ENCODE measurements around the gene FGD6. TPM values are rescaled to one million over a fixed set of nuclear protein-coding genes. Genes with fewer than 3 reads are reported as not detected.

The FGD6 gene
- total and polyA plus RNA-seq, 2 experiments from 2014 or later = 10.4 to 17.2 TPM

DNA sequence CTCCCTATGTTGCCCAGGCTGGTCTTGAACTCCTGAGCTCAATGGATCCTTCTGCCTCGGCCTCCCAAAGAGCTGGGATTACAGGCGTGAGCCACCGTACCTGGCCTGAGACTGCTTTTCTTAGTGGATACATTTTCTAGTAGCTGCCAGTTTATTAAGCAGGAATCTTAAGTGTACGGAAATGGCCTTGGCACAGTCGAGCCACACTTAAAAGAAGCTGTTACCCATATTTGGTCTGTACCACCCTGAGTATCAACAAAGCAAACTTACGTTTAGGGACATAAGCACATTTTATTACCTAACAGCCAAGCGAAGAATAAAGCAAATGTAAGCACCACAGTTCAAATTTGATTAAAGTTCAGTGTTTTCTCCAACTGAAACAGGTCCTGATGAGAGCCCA lies 93.2 kb downstream of the FGD6 start:
- H3K27ac ChIP-seq = no peak overlapping the region

DNA sequence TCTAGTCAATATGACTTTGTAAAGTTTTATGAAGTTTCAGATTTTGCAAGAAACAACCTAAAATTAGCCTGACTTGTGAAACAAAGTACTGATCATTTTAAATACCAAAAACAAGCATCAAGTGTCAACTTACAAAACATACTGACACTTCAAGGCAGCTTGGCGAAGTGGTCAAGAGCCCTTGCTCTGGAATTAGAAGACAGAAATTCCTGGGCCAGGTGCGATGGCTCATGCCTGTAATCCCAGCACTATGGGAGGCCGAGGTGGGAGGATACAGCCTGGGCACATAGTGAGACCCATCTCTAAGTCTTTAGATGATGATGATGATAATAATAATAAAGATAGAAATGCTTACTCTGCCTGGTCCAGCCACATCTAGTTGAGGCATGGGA lies 98.5 kb downstream of the FGD6 start:
- Histone ChIP-seq H3K27ac (no peak overlapping the region), H3K9me2 (replicated peaks; ENCODE audit: insufficient read depth) (no peaks in the 10 kb centered on the region), H3K79me2 (no peaks in the 10 kb centered on the region), H2AFZ (no peak overlapping the region), H3K9me3 (ENCODE audit: low read depth) (no peaks in the 10 kb centered on the region), H3K4me2 (no peak overlapping the region), H3K4me3 (no peak overlapping the region), H3K27me3 (no peaks in the 10 kb centered on the region), H4K20me1 (ENCODE audit: insufficient read depth, poor library complexity, severe bottlenecking) (no peaks in the 10 kb centered on the region), H3K36me3 (replicated peaks; ENCODE audit: insufficient read depth, low read depth) (no peaks in the 10 kb centered on the region), H3K4me1 (ENCODE audit: insufficient read depth) (no peaks in the 10 kb centered on the region)
- WGBS (ENCODE audit: low lambda C conversion rate, missing lambda C conversion rate) = 71% methylated on average over 3 of the region's 3 CpGs
- TF ChIP-seq EZH2phosphoT487 (IDR thresholded peaks at IDR 0.05; ENCODE audit: low read depth, severe bottlenecking, unreplicated experiment) (no peak), EZH2 (IDR thresholded peaks at IDR 0.05; ENCODE audit: borderline replicate concordance) (no peak)
- TF ChIP-seq, protein P1, sequence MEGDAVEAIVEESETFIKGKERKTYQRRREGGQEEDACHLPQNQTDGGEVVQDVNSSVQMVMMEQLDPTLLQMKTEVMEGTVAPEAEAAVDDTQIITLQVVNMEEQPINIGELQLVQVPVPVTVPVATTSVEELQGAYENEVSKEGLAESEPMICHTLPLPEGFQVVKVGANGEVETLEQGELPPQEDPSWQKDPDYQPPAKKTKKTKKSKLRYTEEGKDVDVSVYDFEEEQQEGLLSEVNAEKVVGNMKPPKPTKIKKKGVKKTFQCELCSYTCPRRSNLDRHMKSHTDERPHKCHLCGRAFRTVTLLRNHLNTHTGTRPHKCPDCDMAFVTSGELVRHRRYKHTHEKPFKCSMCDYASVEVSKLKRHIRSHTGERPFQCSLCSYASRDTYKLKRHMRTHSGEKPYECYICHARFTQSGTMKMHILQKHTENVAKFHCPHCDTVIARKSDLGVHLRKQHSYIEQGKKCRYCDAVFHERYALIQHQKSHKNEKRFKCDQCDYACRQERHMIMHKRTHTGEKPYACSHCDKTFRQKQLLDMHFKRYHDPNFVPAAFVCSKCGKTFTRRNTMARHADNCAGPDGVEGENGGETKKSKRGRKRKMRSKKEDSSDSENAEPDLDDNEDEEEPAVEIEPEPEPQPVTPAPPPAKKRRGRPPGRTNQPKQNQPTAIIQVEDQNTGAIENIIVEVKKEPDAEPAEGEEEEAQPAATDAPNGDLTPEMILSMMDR (IDR thresholded peaks at IDR 0.05; ENCODE audit: poor library complexity) = no peak
- DNase-seq (ENCODE audit: low spot score) = no peak

More for the DNA sequence above, 93.2 kb downstream of the FGD6 start:
- Histone ChIP-seq H3K36me3 (replicated peaks; ENCODE audit: insufficient read depth, low read depth) (no peaks in the 10 kb centered on the region), H3K4me2 (no peak overlapping the region), H3K9me2 (replicated peaks; ENCODE audit: insufficient read depth) (no peaks in the 10 kb centered on the region), H3K79me2 (no peaks in the 10 kb centered on the region), H2AFZ (no peak overlapping the region), H3K9me3 (ENCODE audit: low read depth) (no peaks in the 10 kb centered on the region), H3K4me3 (no peak overlapping the region), H4K20me1 (ENCODE audit: insufficient read depth, poor library complexity, severe bottlenecking) (no peaks in the 10 kb centered on the region), H3K27me3 (no peaks in the 10 kb centered on the region), H3K4me1 (ENCODE audit: insufficient read depth) (no peaks in the 10 kb centered on the region)
- TF ChIP-seq, protein P1 (IDR thresholded peaks at IDR 0.05; ENCODE audit: poor library complexity) = no peak
- no peak for TF ChIP-seq EZH2 (IDR thresholded peaks at IDR 0.05; ENCODE audit: borderline replicate concordance)
- TF ChIP-seq EZH2phosphoT487 (IDR thresholded peaks at IDR 0.05; ENCODE audit: low read depth, severe bottlenecking, unreplicated experiment) = no peak
- DNase-seq (ENCODE audit: low spot score) = no peak
- 91% methylated on average over 7 of the region's 7 CpGs for WGBS (ENCODE audit: low lambda C conversion rate, missing lambda C conversion rate)

DNA sequence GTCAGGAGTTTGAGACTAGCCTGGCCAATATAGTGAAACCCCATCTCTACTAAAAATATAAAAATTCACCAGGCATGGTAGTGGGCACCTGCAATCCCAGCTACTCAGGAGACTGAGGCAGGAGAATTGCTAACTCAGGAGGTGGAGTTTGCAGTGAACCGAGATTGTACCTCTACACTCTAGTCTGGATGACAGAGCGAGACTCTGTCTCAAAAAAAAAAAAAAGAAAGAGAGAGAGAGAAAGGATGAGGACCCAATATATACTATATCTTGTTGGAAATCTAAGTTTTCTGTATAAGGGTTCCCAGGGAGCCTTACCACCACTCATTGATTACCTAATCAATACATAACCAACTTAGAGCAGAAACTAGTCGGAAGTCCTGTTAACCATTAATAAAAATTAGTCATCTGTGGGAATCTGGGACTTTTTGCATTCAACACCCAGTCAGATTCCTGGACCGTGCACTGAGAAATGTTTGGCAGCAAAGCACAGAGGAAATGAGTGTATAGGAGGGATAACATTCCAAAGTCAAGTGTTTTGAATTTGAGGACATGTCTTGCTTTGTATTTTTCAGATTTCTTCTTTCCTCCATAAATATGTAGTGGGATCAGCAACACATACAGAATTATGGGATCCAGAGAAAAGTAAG lies 99.0 kb downstream of the FGD6 start:
- no peaks in the 10 kb centered on the region for H3K79me2 ChIP-seq
- no peak overlapping the region for H2AFZ ChIP-seq
- no peak overlapping the region for H3K4me3 ChIP-seq
- H3K4me1 ChIP-seq (ENCODE audit: insufficient read depth) = no peaks in the 10 kb centered on the region
- no peak overlapping the region for H3K4me2 ChIP-seq
- no peak for DNase-seq (ENCODE audit: low spot score)
- H3K27me3 ChIP-seq = no peaks in the 10 kb centered on the region
- H3K36me3 ChIP-seq (replicated peaks; ENCODE audit: insufficient read depth, low read depth) = no peaks in the 10 kb centered on the region
- no peaks in the 10 kb centered on the region for H4K20me1 ChIP-seq (ENCODE audit: insufficient read depth, poor library complexity, severe bottlenecking)
- H3K9me3 ChIP-seq (ENCODE audit: low read depth) = no peaks in the 10 kb centered on the region
- no peaks in the 10 kb centered on the region for H3K9me2 ChIP-seq (replicated peaks; ENCODE audit: insufficient read depth)
- TF ChIP-seq EZH2 (IDR thresholded peaks at IDR 0.05; ENCODE audit: borderline replicate concordance) (no peak), EZH2phosphoT487 (IDR thresholded peaks at IDR 0.05; ENCODE audit: low read depth, severe bottlenecking, unreplicated experiment) (no peak)
- TF ChIP-seq, protein P1 (IDR thresholded peaks at IDR 0.05; ENCODE audit: poor library complexity) = no peak
- 60% methylated on average over 4 of the region's 4 CpGs for WGBS (ENCODE audit: low lambda C conversion rate, missing lambda C conversion rate)
- no peak overlapping the region for H3K27ac ChIP-seq
